OCI-LY1 (cell line): ENCODE measurements around the gene ABCE1.

ENCODE experiments used
- CTCF ChIP-seq: fragments of 200-600 bp; sonication (generic), shearing (Covaris generic); IDR thresholded peaks from 2 replicates; pipeline ENCODE4 v1.5.1; 2017; ENCODE audit warnings: mild to moderate bottlenecking, antibody characterized with exemption, low read length, moderate library complexity, mixed read lengths
- EZH2 ChIP-seq: fragments of 200-600 bp; sonication (generic), shearing (Covaris generic); IDR thresholded peaks from 2 replicates; pipeline ENCODE4 v1.8.0; 2017; ENCODE audit warnings: borderline replicate concordance, mixed run types, mild to moderate bottlenecking, antibody characterized with exemption, low read length, moderate library complexity, mixed read lengths

- TF ChIP-seq CTCF (no peak), EZH2 (no peak)
These were observed 41.6 kb upstream of the ABCE1 start for GRCh38 chr4:145056325-145057130.
